Fibroblast of lung (primary cell): ENCODE results near the gene SFMBT2.

Experiments
- EZH2 ChIP-seq: IDR thresholded peaks from 2 replicates; pipeline ENCODE4 v1.5.1; 2012; ENCODE audit warnings: low read length, control low read depth, mild to moderate bottlenecking; ENCODE audit errors: missing control alignments
- TF ChIP-seq, protein P1 (sequence below), 2 donors: IDR thresholded peaks in 1 of 2; conservative IDR thresholded peaks in 1 of 2; 1 replicate in 1 of 2; 2 replicates in 1 of 2; pipeline ENCODE4 v1.5.1; 2011 to 2012; ENCODE audit warnings: low read length in 2 of 2, control low read depth in 1 of 2, inconsistent platforms in 1 of 2, low read depth in 1 of 2, mild to moderate bottlenecking in 1 of 2

DNA sequence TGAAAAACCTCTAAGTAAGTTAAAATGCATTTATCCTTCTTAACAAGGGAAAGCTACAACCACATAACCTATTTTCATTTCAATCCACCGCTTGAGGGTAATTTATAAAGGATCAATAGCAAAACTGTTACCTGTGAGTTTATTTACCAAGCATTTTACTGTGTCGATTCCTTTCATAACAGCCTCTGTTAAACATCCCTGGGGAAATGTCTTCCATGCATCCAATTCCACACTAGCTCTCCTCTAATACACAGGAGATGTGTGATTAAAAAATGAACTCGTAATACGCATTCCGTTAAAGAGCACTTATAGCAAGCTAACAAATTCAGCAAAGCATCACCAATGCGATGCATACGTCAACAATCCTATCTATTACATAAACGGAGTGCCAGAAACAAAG is 185.7 kb downstream of the SFMBT2 start:
- TF ChIP-seq, protein P1, sequence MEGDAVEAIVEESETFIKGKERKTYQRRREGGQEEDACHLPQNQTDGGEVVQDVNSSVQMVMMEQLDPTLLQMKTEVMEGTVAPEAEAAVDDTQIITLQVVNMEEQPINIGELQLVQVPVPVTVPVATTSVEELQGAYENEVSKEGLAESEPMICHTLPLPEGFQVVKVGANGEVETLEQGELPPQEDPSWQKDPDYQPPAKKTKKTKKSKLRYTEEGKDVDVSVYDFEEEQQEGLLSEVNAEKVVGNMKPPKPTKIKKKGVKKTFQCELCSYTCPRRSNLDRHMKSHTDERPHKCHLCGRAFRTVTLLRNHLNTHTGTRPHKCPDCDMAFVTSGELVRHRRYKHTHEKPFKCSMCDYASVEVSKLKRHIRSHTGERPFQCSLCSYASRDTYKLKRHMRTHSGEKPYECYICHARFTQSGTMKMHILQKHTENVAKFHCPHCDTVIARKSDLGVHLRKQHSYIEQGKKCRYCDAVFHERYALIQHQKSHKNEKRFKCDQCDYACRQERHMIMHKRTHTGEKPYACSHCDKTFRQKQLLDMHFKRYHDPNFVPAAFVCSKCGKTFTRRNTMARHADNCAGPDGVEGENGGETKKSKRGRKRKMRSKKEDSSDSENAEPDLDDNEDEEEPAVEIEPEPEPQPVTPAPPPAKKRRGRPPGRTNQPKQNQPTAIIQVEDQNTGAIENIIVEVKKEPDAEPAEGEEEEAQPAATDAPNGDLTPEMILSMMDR (conservative IDR thresholded peaks at IDR 0.05 in 1 of 2, IDR thresholded peaks at IDR 0.05 in 1 of 2; ENCODE audit: low read depth in 1 of 2, low read length in 2 of 2), result no peak
- no peak for TF ChIP-seq EZH2
